Activated CD8-positive, alpha-beta memory T cell treated with anti-CD3 and anti-CD28 coated beads, Interleukin-2, amount 50 U/mL, for 1 hour (primary cell): ENCODE data around the gene RDX.
"Not testable (repeated sequence)": the region's sequence is repeated elsewhere in the genome, so short reads cannot be mapped to it uniquely, and the experiment has no call there.

ENCODE experiments used
- DNase-seq: peaks from one replicate; pipeline ENCODE4 v3.0.0-alpha.2; 2020; ENCODE audit errors: extremely low read depth

The RDX gene

GRCh38 chr11:110305169-110306018, 9.0 kb upstream of the RDX start:
- no peak for DNase-seq

GRCh38 chr11:110303414-110303826, 7.0 kb upstream of the RDX start:
- no peak for DNase-seq

- no peak for DNase-seq
These were observed 5.2 kb upstream of the RDX start for GRCh38 chr11:110301577-110301976.

- no peak for DNase-seq
These were observed 4.6 kb upstream of the RDX start for GRCh38 chr11:110301032-110301431.

- no peak for DNase-seq
These were observed 2.8 kb upstream of the RDX start for GRCh38 chr11:110299006-110299785.

- DNase-seq, result no peak
These were observed 1.9 kb upstream of the RDX start for GRCh38 chr11:110298301-110298765.

- no peak for DNase-seq
These were observed 1.4 kb upstream of the RDX start for GRCh38 chr11:110297726-110298300.

- DNase-seq, result no peak
These were observed 787 bp upstream of the RDX start for GRCh38 chr11:110297076-110297725.

GRCh38 chr11:110295531-110296225, 736 bp downstream of the RDX start:
- no peak for DNase-seq

GRCh38 chr11:110295086-110295485, 1.3 kb downstream of the RDX start:
- DNase-seq, result no peak

- no peak for DNase-seq
These were observed 1.9 kb downstream of the RDX start for GRCh38 chr11:110294509-110294908.

GRCh38 chr11:110293389-110293788, 3.0 kb downstream of the RDX start:
- no peak for DNase-seq

- DNase-seq, result not testable (repeated sequence)
These were observed 4.3 kb downstream of the RDX start for GRCh38 chr11:110292146-110292545.

GRCh38 chr11:110290591-110291334, 5.7 kb downstream of the RDX start:
- DNase-seq, result no peak

GRCh38 chr11:110289472-110289871, 6.9 kb downstream of the RDX start:
- DNase-seq, result no peak

- DNase-seq, result no peak
These were observed 8.9 kb downstream of the RDX start for GRCh38 chr11:110287537-110287936.

- no peak for DNase-seq
These were observed 9.9 kb downstream of the RDX start for GRCh38 chr11:110286298-110287040.

GRCh38 chr11:110283862-110284261, 12.6 kb downstream of the RDX start:
- no peak for DNase-seq

- DNase-seq, result not testable (repeated sequence)
These were observed 15.8 kb downstream of the RDX start for GRCh38 chr11:110280595-110280994.

- no peak for DNase-seq
These were observed 16.5 kb downstream of the RDX start for GRCh38 chr11:110279881-110280280.
